Ovary (tissue), 3 donors: ENCODE data around the gene ACAD8.

Experiments used
- CTCF ChIP-seq, 3 donors: fragments of 450-650 bp in 2 of 3; fragments of 200-600 bp in 1 of 3; IDR thresholded peaks; one replicate each; pipeline versions ENCODE4 v1.5.1 to v1.8.0; 2016 to 2022; ENCODE audit warnings: antibody characterized with exemption in 3 of 3, mild to moderate bottlenecking in 1 of 3
- POLR2A ChIP-seq: fragments of 450-650 bp; IDR thresholded peaks from one replicate; pipeline ENCODE4 v1.6.1; 2017; ENCODE audit warnings: antibody characterized with exemption, mild to moderate bottlenecking, moderate library complexity
- donor health status: DM: no; HTN: no; CAD: no.

GRCh38 chr11:134253188-134253993 is at the start of gene ACAD8, which contains the start of gene THYN1:
- peak in 2 of 3 donors; percentile 43 to 63 for TF ChIP-seq CTCF (IDR thresholded peaks at IDR 0.05)
- peak; percentile 26 for TF ChIP-seq POLR2A
